Stimulated activated CD4-positive, alpha-beta T cell treated with anti-CD3 and anti-CD28 coated beads, Interleukin-12 subunit alpha, Interleukin-12 subunit beta, amount 100 ng/mL, for 48 hours (primary cell): ENCODE measurements around the gene GYPC.

ENCODE experiments used
- DNase-seq, 3 donors: peaks; one replicate each; pipeline ENCODE4 v3.0.0-alpha.2; 2020; ENCODE audit warnings: low read depth in 2 of 3, low spot score in 1 of 3

GYPC gene

DNA sequence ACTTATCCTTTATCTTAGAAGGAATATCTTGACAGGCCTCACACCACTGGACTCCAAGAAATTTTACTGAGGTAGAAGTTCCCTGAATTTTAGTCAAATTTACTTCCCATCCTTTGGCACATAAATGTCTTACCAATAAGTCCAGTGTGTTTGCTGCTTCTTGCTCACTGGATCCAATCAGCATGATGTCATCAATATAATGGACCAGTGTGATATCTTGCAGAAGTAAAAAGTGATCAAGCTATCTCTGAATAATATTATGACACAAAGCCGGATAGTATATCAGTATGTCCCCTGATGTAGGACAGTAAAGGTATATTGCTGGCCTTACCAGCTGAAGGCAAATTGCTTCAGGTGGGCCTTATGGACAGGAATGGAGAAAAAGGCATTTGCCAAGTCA lies 6.9 kb upstream of the GYPC start:
- no peak for DNase-seq

DNA sequence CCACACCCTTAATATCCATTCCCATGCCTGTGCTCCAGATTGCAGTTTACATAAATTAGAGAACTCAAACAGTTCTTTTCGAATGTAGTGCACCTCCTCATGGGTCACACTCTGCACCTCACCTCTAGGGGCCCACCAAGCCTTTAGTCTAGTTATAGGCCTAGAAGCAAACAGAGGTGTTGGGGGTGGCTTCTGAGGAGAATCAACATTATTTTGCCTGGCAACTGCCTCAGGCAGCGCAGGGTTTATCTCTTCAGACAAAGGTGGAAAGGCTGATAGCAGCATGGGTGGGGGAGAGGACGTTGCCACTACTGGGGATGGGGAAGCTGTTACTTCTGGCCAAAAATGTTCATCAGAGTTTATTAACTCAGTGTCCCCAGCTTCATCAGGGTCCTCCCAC lies 5.0 kb upstream of the GYPC start:
- DNase-seq: no peak

DNA sequence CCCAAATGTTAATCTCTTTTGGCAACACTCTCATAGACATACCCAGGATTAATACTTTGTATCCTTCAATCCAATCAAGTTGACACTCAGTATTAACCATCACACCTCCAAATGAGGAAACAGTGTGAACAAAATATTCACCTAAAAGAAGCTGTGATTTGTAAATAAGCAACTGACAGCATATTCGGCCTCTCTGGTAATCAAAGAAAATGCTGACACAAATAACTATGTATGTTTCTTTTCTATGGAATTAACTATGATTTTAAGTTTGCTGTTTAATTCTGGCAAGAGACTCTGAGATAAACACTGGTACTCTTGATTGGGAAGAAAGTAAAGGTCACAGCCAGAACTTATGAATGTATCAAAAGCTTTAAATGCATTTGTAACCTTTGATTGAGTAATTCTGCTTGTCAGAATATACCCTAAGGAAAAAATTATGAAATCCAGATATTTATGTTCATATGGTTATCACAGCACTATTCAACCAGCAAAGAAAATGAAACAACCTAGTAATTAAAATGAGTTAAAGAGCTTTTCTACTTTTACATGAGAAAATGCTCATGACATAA lies 3.6 kb upstream of the GYPC start:
- DNase-seq: no peak

DNA sequence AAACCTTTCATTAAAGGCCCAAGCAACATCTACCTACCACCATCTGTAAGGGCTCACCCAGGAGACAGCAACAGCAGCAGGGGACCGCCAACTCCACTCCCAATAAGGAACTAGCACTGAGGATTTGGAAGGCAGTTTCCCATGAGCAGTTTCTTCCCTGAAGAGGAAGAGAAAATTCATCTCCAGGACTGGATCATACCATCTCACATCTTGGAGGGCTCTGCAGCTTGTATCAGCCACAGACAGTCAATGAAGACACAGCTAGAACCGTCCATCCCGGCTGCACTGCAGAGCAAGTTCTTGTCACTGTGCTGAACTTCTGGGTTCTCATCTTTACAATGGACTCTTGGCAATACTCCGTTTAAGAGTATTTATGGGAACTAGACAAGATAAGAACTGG lies 2.8 kb upstream of the GYPC start:
- no peak for DNase-seq

DNA sequence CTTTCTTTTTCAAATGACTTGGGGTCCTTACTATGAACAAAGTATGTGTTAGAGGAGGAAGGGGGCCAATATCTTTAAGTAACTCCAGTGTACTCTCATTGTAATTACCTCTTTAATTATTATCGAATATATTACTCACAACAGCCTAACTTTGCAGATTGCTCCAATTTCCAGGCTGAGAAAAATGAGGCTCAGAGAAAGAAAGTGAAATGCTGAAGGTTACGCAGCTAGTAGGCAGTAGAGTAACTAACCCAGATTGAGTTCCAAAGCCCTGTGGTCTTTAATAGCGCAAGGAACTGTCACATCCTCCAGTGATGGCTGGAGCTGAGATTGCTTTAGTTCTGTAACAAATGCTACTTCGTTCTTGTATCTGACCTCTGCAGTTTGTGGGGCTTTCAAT lies 2.2 kb upstream of the GYPC start:
- DNase-seq: no peak

DNA sequence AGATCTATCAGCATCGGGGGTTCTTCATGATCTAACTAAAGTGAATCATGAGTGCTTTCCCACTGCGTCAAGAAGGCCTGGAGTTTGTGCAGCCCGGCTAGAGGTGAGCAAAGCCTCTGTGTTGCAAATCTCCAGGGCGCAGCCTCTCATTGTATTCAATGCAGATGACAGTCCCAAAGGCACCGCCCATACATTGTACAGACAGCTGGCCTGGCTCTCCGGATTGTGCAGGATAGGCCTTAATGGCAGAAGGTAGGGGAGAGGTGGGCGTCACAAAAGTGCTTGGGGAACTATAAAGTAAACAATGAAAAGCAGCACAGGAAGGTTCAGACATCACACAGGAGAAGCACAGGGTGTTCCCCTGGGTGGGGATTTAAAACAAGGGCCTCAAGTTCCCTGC lies 907 bp upstream of the GYPC start:
- no peak for DNase-seq

DNA sequence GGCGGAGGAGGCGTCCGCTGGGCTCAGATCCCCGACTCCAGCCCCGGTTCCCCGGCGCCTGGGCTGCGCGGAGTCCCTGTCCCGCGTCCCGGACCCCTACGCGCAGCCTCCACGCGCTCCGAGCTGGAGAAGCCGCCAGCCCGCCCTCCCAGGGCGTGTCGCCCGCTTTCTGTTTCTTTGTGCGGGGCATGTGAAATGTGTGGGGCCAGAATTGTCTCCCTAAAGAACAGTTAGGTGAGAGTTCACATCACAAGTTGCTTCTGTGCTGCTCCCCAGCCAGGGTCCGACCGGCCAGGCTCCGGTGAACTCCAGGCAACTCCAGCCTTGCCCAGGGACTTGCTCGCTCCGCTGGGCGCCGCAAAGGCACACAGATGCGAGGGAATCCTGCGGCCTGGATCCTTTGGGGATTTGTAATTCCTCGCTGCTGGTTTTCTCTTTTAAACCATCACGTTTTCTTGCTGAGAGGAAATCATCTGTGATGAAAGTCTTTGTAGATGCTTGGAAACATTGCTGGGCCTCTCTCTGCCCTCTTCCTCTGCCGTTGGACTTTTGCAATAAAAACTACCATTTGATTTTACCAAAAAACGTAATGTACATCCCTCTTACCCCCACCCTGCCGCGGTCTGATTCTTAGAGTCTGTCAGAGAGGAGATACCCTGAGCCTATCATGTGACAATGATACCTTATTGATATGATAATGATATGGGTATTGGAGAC lies 631 bp downstream of the GYPC start:
- no peak for DNase-seq

DNA sequence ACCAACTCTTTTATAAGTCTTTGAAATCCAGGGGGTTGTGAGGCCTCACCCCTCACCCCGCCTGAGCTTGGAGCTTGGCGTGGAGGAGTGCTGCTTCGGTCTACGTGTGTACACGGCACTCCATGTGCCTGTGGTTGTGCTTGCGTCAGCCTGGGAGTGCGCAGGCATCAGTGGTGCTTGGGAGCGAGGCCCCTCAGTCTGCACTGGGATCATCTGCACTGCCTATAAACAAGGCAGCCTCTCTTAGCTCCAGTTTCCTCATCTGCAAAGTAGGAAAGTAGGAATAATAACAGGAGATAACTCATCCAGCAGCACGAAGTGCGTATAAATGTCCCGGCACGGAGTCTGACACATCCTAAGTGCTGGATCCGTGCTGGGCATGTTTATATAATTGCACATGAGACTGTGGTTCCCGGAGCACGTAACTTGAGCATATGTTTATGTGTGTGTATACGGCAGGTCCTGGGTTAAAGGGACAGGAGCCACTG lies 1.2 kb downstream of the GYPC start:
- DNase-seq: no peak

DNA sequence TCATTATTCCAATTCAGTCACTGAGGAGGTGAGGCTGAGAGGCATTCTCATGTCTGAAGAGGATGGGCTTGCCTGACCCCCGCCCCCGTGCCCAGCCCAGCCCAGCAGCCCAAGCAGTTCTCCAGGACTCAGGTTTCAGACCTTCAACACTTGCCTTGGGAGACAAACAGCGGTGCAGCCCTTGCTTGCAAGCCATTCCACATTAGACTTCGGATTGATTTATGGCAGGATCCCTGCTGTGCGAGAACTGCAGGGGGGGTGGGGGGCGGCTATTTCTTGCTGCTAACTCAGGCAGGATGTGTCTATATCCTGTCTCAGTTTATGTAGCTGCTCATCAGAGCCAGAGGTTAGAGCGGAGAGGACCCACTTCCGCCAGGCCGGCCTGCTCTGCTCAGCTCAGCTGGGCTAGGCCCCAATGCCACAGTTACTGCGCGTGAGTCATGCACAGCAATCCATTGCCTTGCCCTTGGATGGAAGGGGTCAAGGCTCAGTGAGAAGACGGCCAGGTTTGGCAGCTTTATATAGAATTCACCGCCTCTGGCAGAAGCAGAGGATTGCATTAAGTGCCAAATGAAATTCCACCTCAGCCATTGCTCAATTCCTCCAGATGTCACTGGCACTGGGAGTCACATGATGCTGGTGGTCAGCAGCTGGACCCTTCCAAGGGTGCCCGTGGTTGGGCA lies 1.8 kb downstream of the GYPC start:
- DNase-seq: peak; percentile 56 to 69 (median 60)

DNA sequence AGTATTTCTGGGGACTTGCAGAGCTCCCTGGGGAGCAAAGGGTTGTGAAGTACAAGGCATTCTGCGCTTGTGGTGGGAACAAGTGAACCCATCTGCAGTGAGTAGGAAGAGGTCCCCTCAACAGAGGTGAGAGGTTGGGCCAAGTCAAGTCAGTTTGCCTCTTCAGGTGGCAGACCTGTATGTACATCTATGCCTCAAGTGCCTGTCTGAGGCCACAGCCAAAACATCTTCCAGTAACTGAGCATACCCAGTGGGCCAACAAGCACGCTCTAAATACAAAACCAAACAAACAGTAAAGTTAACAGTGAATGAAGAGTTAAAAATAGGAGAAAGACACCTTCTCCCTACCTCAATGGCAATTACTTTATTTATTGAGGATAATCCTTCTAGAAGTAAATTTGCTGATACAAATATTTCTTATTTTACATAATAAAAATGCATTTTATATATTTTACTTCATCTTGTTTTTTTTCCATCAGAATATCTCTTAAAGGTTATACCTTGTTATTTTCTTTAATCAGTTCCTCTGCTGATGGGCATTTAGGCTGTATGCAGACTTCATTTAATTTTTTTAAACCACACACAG lies 2.5 kb downstream of the GYPC start:
- DNase-seq: no peak

DNA sequence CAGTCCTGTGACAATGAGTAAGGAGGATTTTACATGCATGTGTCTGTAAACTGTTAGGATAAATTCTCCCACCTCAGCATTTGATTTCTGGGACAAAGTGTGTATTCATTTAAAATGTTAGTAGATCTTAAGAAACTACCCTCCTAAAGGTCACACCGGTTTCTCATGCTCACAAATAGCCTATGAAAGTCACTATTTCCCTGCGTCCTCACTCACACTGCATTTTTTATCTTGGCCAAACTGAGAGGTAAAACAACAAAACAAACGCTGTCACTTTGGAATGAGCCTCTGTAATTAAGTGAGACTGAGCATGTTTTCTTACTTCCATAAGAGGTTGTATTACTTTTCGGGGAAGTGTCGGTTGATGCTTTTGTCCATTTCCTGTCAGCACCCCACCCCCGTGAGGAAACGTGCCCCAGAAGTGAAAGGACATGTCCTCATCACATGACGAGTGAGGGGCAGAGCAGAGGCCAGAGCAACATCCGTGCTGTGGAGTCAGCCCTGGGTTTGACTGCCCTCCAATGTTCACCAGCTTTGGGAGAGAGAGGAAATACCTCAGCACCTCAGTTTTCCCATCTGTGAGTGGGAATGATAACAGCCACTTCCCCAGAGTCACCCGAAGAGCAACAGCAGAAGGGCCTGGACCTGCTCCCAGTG lies 3.1 kb downstream of the GYPC start:
- DNase-seq: peak in 1 of 3 donors; percentile 58

DNA sequence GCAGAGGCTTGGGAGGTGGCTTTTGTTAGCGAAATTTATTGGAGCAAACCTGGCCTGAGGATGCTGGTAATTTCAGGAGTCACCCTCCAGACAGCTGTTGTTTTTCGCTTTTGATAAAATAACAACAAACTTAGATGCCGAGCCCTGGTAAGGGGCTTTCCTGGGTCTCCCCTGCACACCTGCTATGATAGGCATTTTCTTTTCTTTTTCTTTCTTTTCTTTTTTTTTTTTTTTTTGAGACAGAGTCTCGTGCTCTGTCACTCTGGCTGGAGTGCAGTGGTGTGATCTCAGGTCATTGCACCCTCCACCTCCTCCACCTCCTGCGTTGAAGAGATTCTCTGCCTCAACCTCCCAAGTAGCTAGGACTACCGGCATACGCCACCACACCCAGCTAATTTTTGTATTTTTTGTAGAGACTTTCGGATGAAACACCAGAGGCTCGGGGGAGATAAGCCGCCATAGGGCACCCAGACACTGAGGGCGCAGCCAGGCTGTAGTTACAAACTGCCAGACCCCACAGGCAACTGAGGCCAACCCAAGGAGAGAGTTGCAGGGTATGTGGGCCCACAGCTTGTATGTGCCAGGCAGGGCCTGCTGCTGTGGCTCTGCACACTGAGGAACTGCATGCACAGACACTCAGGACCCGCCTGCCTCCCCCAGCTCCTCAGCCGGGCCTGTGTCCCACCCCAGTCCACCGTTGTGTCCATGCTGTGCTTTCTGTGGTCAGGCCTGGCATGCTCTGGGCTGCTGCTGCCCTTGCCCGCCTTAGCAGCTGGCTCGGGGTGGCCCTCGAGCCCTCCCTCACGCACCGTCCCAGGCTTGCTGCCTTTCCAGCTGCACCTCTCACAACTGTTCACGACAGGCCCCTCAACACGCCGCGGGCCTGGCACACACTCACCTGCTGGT lies 3.9 kb downstream of the GYPC start:
- DNase-seq: no peak

DNA sequence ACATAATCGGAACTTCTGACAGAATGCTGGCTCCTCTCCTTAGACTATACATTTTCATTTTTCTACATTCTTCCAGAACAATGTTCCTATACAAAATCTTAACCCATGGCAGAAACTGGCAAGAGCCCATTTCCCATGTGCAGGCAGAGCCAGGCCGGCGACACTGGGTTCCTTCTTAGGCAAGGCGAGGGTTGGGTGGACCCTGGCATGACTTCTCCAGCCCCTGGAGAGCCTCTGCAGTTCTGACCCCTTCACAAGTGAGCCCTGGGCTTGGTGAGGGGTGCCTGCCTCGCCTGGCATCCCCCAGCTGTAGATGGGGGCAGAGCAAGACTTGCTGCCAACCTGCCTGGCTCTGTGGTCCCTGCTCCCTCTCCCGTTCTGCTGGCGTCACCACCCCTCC lies 5.0 kb downstream of the GYPC start:
- no peak for DNase-seq

DNA sequence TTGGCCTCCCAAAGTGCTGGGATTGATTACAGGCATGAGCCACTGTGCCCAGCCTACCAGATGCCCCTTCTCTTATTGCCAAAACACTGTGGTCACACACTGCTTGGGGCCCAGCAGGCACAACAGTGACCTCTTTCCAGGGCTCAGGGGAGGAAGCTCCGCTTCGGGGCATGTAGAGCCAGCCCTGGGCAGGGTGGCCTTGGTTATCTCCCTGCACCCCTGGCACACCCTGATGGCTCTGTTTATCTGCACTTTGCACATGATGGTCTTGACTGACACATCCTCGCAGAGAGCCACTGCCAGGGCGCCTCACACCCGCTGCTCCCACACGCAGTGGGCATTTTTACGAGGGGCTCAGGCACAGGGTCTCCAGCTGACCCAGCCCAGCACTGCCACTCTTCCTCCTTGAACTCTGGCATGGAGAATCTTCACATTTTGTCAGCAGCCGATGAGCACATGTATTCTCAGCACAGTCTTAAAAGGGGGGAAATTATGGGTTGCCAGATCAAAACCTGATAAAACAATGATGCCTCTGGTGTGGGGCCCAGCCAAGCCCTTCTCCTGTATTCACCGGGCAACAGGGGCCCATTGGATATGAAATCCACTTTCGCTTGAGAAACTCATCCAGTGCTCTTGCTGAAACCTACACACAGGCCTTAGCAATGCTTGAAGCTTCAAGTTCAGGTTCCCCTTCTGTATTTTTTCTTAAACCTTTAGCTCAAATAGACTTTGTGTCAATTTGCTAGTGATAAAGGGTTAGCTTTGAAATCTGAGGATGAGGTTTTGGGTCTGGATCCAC lies 5.9 kb downstream of the GYPC start:
- DNase-seq: no peak

DNA sequence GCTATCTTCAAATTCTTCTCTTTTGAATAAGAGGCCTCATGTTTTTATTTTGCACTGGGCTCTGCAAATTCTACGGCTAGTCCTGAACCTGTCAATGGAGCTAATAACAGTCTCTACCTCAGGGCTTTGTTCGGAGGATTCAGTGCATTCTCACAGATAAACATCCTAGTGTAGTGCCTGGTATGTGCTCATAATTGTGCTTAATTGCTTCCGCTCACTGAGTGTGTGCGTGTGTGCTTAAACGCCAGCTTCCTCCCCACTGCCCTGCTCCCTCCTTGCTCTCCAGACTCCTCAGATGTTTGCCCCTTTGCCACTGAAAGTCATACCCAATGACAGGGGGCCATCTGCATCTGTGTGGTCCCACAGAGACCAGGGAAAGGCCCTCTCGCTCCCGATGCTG lies 6.7 kb downstream of the GYPC start:
- DNase-seq: no peak

DNA sequence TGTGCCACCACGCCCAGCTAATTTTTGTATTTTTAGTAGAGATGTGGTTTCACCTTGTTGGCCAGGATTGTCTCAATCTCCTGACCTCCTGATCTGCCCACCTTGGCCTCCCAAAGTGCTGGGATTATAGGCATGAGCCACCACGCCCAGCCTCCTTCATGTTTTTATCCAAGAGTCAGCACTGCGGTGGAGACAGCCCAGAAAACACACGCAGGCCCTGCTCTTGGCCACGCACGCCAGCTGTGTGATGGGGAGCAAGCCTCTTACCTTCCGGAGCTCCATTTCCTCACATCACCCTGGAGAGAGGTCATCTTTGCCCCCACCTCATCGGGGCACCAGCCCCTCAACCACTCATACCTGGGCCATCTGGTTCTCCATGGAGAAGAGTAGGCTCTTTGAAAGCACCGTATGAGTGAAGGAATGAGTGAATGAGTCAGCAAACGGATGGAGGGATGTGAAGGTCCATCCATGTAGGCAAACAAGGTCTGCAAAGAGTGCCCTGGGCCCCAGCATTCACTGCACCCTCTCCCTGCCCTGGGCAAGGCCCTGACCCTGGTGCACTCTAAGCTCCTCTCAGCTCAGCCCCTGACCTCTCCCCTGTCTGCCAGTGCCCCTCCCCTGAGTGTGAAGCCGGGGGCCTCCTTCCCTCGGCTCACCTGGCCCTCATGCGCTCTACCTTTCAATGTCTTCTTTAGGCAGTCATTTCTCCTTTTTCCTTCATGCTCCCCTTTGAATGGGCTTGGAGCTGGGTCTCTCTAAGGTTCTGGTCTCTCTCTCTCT lies 7.4 kb downstream of the GYPC start:
- DNase-seq: no peak

DNA sequence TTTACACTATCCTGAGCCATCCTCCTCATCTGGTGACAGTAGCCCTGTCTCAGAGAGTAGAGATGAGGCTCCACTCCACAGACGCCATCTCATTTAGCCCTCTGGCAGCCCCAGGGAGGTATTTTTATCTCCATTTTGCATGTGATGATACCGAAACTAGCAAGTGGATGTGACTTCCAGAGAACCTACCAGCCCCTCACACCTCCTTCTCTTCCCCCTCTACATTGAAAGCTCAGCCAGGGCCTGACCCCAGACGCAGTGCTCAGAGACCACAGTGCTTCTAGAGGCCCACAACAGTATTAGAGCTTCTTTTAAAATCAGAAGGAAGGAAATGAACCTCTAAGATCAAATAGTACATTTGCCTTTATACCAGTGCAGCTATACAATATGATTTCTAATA lies 8.3 kb downstream of the GYPC start:
- no peak for DNase-seq

DNA sequence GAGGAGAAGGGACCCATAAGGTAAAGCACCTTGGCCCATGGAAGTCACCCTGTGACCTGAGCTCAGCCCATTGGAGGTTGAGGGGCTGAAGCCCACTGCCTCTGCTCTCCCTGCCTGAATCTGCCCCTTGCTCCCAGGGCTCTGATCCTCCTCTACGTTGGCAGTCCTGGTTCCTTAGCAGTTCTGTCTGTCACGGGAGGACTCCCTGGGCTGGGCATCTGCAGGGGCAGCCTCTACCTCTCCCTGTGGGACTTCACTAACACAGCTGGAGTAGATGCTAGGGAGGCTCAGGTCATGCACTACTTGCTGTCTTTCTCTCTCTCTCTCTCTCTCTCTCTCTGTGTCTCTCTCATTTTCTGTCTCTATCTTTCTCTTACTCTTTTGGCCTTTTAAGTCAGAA lies 8.7 kb downstream of the GYPC start:
- no peak for DNase-seq

DNA sequence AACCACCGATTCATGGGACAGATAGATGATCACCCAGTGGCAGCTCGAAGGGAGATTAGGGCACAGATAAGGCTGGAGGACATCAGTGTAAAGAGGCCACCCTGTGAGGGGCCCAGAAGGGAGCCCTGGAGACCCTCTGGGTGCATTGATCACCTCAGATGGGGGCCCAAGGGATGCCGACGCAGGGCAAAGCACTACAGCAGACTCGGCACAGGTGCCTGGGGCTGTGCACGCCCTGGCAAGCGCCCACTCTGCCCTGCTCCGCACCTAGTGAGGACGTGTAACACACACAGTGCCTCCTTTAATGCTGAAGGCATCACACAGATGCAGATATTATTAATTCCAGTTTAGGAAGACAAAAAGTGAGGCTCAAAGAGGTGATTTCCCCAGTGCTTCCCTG lies 9.5 kb downstream of the GYPC start:
- DNase-seq: no peak
